ENCODE data around the gene ERLEC1.

DNA sequence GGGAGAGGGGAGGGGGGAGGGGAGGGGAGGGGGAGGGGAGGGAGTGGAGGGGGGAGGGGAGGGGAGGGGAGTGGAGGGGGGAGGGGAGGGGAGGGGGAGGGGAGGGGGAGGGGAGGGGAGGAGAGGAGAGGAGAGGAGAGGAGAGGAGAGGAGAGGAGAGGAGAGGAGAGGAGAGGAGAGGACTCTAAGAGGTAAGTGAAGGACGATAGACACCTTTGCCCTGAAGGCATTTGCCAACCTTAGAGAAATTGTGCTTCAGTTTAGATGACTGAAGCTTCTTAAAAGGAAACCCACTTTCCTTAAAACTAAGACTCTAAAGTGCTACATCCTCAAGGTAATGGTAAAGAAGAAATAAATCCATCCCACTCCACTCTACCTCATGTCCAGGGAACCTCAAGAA lies 53.7 kb downstream of the ERLEC1 start:
- TF ChIP-seq, protein P1, sequence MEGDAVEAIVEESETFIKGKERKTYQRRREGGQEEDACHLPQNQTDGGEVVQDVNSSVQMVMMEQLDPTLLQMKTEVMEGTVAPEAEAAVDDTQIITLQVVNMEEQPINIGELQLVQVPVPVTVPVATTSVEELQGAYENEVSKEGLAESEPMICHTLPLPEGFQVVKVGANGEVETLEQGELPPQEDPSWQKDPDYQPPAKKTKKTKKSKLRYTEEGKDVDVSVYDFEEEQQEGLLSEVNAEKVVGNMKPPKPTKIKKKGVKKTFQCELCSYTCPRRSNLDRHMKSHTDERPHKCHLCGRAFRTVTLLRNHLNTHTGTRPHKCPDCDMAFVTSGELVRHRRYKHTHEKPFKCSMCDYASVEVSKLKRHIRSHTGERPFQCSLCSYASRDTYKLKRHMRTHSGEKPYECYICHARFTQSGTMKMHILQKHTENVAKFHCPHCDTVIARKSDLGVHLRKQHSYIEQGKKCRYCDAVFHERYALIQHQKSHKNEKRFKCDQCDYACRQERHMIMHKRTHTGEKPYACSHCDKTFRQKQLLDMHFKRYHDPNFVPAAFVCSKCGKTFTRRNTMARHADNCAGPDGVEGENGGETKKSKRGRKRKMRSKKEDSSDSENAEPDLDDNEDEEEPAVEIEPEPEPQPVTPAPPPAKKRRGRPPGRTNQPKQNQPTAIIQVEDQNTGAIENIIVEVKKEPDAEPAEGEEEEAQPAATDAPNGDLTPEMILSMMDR (IDR thresholded peaks at IDR 0.05): no peak
- no peak for TF ChIP-seq POLR2A (IDR thresholded peaks at IDR 0.05)

Data from thyroid gland (tissue), 4 donors.